BLaER1 treated with 17β-estradiol and CSF1 and Interleukin-3, amounts not matched to agents 10 nM and 100 nM (cell line): ENCODE measurements around the gene CKMT1A.
A peak's percentile ranks its signal among the peaks of the same experiment; 100 is the strongest.
"Not testable (repeated sequence)": the region's sequence is repeated elsewhere in the genome, so short reads cannot be mapped to it uniquely, and the experiment has no call there.

ENCODE experiments used
- H3K27ac ChIP-seq, 11 experiments: shearing (Covaris generic); formaldehyde crosslinking; 2 replicates each; pipeline ENCODE4 v1.8.1; 2022
- H3K27me3 ChIP-seq, 11 experiments: shearing (Covaris generic); formaldehyde crosslinking; 2 replicates each; pipeline ENCODE4 v1.8.1; 2022
- H3K36me3 ChIP-seq, 11 experiments: shearing (Covaris generic); formaldehyde crosslinking; 2 replicates each; pipeline ENCODE4 v1.8.1; 2022
- H3K4me1 ChIP-seq, 10 experiments: shearing (Covaris generic); formaldehyde crosslinking; 2 replicates each; pipeline ENCODE4 v1.8.1; 2022
- H3K4me2 ChIP-seq, 11 experiments: shearing (Covaris generic); formaldehyde crosslinking; 2 replicates each; pipeline ENCODE4 v1.8.1; 2022
- H3K4me3 ChIP-seq, 10 experiments: shearing (Covaris generic); formaldehyde crosslinking; 2 replicates each; pipeline ENCODE4 v1.8.1; 2022
- H3K9ac ChIP-seq, 11 experiments: shearing (Covaris generic); formaldehyde crosslinking; 2 replicates each; pipeline ENCODE4 v1.8.1; 2022
- H3K9me3 ChIP-seq, 11 experiments: shearing (Covaris generic); formaldehyde crosslinking; replicated peaks in 1 of 11; 2 replicates each; pipeline ENCODE4 v1.8.1; 2022
- H4K20me1 ChIP-seq, 11 experiments: shearing (Covaris generic); formaldehyde crosslinking; 2 replicates each; pipeline ENCODE4 v1.8.1; 2022
- Cebpa-rat ChIP-seq, 11 experiments: shearing (Covaris generic); IDR thresholded peaks; 2 replicates each; pipeline ENCODE4 v1.8.1; 2022

Gene CKMT1A

DNA sequence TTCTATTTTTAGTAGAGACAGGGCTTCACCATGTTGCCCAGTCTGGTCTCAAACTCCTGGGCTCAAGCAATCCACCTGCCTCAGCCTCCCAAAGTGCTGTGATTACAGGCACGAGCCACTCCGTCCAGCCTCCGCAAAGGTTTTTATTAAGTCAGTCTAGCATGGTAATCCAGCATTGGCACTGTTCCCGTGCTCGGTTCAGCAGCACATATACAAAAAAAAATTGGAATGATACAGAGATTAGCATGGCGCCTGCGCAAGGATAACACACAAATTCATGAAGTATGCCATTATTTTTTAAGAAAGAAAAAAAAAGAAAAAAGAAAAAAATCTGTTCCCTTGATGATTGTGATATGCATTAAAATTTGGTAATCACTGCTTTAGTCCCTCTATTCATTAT, 8.5 kb downstream of the CKMT1A start:
- no peaks in the 10 kb centered on the region for H3K4me1 ChIP-seq
- H3K4me3 ChIP-seq: no peak overlapping the region
- no peak overlapping the region for H3K9ac ChIP-seq
- no peaks in the 10 kb centered on the region for H3K9me3 ChIP-seq
- no peaks in the 10 kb centered on the region for H3K36me3 ChIP-seq
- no peak for TF ChIP-seq Cebpa-rat (IDR thresholded peaks at IDR 0.05)
- no peak overlapping the region for H3K4me2 ChIP-seq
- H3K27me3 ChIP-seq: no peaks in the 10 kb centered on the region
- H4K20me1 ChIP-seq: no peaks in the 10 kb centered on the region
- H3K27ac ChIP-seq: no peak overlapping the region

DNA sequence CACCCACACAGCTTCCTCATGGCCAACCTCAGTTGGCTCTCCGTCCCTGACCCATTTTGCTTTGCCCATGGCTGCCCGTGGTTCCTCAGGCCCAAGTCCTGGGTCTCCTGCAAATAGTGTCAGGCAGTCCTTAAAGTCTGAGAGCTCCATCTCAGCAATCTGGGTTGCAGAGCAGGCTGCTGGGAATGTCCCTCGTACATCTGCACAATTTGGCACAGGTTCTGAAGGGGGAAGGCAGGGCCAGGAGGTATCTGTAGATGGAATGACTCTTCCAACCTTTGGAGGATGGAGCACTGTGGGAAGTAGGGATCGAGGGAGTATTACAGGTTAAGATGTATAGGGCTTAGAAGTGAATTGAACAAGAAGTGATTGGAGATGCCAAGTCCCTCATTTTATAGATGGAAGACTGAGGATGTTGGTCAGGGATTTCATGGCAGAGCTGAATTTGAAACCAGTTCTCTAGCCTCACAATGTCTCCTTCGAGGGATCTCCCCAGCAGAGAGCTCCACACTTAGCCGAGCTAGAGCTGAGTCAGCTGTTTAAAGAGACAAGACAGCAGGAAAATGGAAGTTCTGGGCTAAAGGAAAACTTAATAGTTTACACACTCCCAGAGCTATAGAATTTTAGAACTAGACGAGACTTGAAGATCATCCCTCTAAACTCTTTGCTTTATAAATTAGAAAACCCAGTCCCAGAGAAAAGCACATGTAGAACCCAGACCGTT, 9.2 kb downstream of the CKMT1A start:
- Histone ChIP-seq H4K20me1 (no peaks in the 10 kb centered on the region), H3K36me3 (no peaks in the 10 kb centered on the region), H3K4me2 (no peak overlapping the region), H3K27ac (no peak overlapping the region), H3K9me3 (no peaks in the 10 kb centered on the region), H3K27me3 (no peaks in the 10 kb centered on the region), H3K4me3 (no peak overlapping the region), H3K9ac (no peak overlapping the region), H3K4me1 (no peaks in the 10 kb centered on the region)
- TF ChIP-seq Cebpa-rat (IDR thresholded peaks at IDR 0.05): no peak

GRCh38 chr15:43710431-43711131, 16.9 kb downstream of the CKMT1A start:
- H3K9me3 ChIP-seq, H4K20me1 ChIP-seq, H3K27ac ChIP-seq, H3K4me2 ChIP-seq, H3K9ac ChIP-seq, H3K4me1 ChIP-seq, H3K36me3 ChIP-seq, H3K4me3 ChIP-seq, H3K27me3 ChIP-seq: not testable (repeated sequence)

GRCh38 chr15:43723151-43723550, 29.5 kb downstream of the CKMT1A start:
- no peak overlapping the region for H3K9ac ChIP-seq
- no peak overlapping the region for H3K4me2 ChIP-seq
- H3K4me1 ChIP-seq: no peaks in the 10 kb centered on the region
- H3K4me3 ChIP-seq: no peak overlapping the region
- H3K27ac ChIP-seq: no peak overlapping the region
- no peaks in the 10 kb centered on the region for H3K27me3 ChIP-seq
- H3K9me3 ChIP-seq: no peaks in the 10 kb centered on the region
- TF ChIP-seq Cebpa-rat (IDR thresholded peaks at IDR 0.05): no peak
- no peaks in the 10 kb centered on the region for H3K36me3 ChIP-seq
- H4K20me1 ChIP-seq: no peaks in the 10 kb centered on the region

GRCh38 chr15:43726306-43726705, 32.6 kb downstream of the CKMT1A start:
- not testable (repeated sequence) for H3K9me3 ChIP-seq, H3K4me3 ChIP-seq, H3K27me3 ChIP-seq, H3K4me1 ChIP-seq, H3K9ac ChIP-seq, H3K27ac ChIP-seq, H3K4me2 ChIP-seq, H4K20me1 ChIP-seq, H3K36me3 ChIP-seq

- not testable (repeated sequence) for H3K4me1 ChIP-seq, H3K4me3 ChIP-seq, H4K20me1 ChIP-seq, H3K4me2 ChIP-seq, H3K9ac ChIP-seq, H3K27me3 ChIP-seq, H3K27ac ChIP-seq, H3K9me3 ChIP-seq, H3K36me3 ChIP-seq
Measured at GRCh38 chr15:43728053-43728725, 34.5 kb downstream of the CKMT1A start.

DNA sequence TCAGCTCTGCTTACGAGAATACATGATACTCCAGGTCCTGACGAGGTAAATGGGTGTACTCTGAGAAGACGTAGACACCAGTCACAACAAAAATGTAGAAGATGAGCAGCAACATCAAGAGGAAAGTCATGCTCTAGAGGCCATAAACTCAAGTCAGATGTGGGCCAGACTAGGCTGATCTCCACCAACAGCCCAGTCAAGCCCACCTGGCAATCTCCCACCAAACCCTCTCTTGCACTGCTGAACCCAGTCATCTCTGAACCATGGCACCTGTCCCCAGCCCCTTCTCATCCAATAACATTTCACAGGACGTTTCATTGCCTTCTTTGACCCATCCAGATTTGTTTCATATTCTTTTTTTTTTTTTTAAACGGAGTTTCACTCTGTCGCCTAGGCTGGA, 41.8 kb downstream of the CKMT1A start:
- no peaks in the 10 kb centered on the region for H3K9me3 ChIP-seq
- H3K36me3 ChIP-seq: no peaks in the 10 kb centered on the region
- peak overlapping the region in 4 of 11 experiments; percentile 2 to 36 (median 10); a peak in 2 of 22 replicates for H3K4me2 ChIP-seq
- H4K20me1 ChIP-seq: no peaks in the 10 kb centered on the region
- peaks cover 0 to 9% (median 0%) of the 10 kb centered on the region in 10 experiments; a peak in 4 of 20 replicates for H3K4me1 ChIP-seq
- H3K4me3 ChIP-seq: no peak overlapping the region
- H3K27ac ChIP-seq: no peak overlapping the region
- no peak overlapping the region for H3K9ac ChIP-seq
- no peaks in the 10 kb centered on the region for H3K27me3 ChIP-seq
- TF ChIP-seq Cebpa-rat (IDR thresholded peaks at IDR 0.05): no peak

GRCh38 chr15:43746245-43746902, 52.7 kb downstream of the CKMT1A start, which contains the start of gene PDIA3:
TSS of gene PDIA3 (plus strand) at chr15:43746438. CDS start at chr15:43746540, 102 bp downstream.
- Histone ChIP-seq H4K20me1 (peaks cover 44 to 49% (median 45%) of the 10 kb centered on the region in 11 experiments; a peak in 21 of 22 replicates), H3K27ac (peak within 1 kb of the TSS; percentile 93 to 99 (median 96)), H3K4me3 (peak within 1 kb of the TSS; percentile 82 to 95 (median 88)), H3K36me3 (peaks cover 4 to 28% (median 22%) of the 10 kb centered on the region in 11 experiments), H3K4me2 (peak within 1 kb of the TSS; percentile 83 to 96 (median 89)), H3K9ac (peak within 1 kb of the TSS; percentile 95 to 98 (median 97)), H3K4me1 (peaks cover 38 to 58% (median 46%) of the 10 kb centered on the region in 10 experiments)
- H3K9me3 ChIP-seq, H3K27me3 ChIP-seq: not testable (repeated sequence)

GRCh38 chr15:43746903-43747309, 53.2 kb downstream of the CKMT1A start:
- peak overlapping the region; percentile 93 to 99 (median 96) for H3K27ac ChIP-seq

More at GRCh38 chr15:43746903-43747309, 53.2 kb downstream of the CKMT1A start:
- H3K4me1 ChIP-seq: peaks cover 38 to 63% (median 48%) of the 10 kb centered on the region in 10 experiments
- peaks cover 49 to 54% (median 50%) of the 10 kb centered on the region in 11 experiments; a peak in 21 of 22 replicates for H4K20me1 ChIP-seq
- H3K9ac ChIP-seq: peak overlapping the region; percentile 95 to 98 (median 97)
- peak overlapping the region; percentile 82 to 96 (median 88) for H3K4me2 ChIP-seq
- not testable (repeated sequence) for H3K9me3 ChIP-seq, H3K27me3 ChIP-seq
- peaks cover 9 to 33% (median 27%) of the 10 kb centered on the region in 11 experiments for H3K36me3 ChIP-seq
- H3K4me3 ChIP-seq: peak overlapping the region; percentile 82 to 95 (median 88)
